NCI-H2196 treated with DMSO at 0.1 percent for 48 hours (cell line): ENCODE data around the gene OLFML2B.
"Not testable (repeated sequence)": the region's sequence is repeated elsewhere in the genome, so short reads cannot be mapped to it uniquely, and the experiment has no call there.

Experiments
- DNase-seq: peaks from one replicate; lab custom pipeline; 2025; ENCODE audit not compliant: unreplicated experiment; lab: John Stamatoyannopoulos, UW

The OLFML2B gene

DNA sequence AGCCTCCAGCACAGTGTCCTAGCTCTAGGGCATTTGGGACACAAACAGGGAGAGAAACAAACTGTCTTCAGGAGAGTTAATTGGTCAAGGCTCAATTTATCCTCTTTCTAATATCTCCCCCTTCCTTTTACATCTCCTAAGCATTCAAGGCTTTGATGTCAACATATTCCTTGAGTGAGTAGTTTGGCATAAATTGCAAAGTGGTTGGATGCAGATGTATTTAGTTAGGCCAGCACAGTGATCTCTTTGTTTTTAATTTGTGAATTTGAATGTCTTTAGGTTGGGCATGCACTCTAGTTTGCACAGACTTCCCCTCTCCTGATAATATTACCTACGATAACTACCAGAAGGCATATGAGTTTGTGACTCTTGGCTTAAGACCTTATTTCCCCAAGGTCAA lies 12.5 kb upstream of the OLFML2B start:
- no peak for DNase-seq

DNA sequence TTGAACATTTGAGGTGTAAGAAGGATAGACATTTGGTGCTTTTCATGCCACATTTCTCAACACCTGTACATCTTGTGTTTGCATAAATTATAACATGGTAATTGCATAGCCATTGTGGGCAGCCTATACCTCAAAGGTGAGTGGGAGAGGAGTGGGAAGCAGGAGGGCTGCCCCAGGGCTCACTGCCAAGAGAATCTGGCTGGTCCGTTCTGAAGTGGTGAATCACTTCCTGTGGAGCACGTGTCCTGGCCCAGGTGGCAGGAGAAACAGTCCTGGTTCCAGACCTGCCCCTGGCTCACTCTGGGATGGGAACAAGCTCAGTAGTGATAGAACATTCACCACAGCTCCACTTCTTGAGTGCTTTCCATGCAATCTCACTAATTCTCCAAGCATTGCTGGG lies 11.6 kb upstream of the OLFML2B start:
- no peak for DNase-seq

DNA sequence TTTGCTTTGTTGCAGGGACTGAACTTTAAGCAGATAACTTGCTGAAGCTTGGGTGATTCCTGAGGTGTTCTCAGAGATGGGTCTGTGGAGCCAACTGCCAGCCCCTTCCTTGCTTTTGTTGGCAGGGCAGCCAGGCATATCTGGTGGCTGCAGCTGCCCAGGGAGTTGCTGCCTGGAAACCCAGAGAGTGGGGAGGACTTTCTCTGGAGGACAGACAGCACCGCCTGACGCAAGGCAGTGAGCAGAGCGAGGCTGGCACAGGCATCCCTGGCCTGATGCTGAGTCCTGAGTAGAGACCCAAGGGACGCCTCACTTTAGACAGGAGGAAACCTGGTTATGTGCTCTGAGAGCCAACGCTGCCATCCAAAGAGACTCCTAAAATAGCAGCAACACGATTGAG lies 9.8 kb upstream of the OLFML2B start:
- DNase-seq: no peak

DNA sequence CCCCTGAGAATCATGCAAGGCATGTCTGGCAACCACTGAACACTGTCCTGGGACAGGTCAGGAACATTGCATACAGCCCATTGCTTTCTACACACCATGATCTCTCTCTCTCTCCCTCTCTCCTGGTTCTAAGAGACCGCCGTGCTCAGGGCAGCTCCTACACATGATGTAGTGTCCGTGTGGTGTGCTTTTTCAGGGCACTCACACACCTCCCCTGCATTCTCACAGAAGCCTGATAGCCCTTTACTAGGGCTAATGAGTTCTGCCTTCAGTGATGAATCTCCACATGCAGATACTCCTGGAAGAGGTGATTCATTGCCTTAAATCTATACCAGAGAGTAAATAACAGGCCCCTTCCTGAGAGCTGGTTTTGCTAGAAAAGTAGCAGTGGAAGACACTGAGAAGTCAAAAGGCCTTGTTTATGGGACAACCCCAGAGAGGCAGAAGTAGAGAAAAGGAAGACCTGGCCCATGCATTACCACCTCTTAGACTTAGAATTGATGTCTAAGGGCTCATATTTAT lies 7.2 kb upstream of the OLFML2B start:
- DNase-seq: no peak

DNA sequence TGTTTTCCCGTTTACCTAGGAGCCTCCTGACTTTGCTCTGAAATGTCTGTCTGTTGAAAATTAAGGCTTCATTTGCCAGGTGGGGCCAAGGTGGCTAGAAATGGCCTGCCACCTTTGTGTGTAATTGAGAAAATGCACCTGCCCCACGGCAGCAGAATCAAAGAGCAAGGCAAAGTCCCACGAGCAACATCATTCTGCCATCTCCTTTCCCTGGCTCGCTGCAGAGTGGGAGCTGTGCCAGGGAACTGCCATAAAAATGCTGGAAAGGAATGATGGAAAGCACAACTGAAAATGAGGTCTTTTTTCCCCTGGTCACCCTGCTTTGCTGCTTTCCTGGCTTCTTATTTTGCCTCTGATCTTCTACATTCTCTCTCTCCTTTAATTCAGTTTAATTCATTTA lies 5.5 kb upstream of the OLFML2B start:
- no peak for DNase-seq

DNA sequence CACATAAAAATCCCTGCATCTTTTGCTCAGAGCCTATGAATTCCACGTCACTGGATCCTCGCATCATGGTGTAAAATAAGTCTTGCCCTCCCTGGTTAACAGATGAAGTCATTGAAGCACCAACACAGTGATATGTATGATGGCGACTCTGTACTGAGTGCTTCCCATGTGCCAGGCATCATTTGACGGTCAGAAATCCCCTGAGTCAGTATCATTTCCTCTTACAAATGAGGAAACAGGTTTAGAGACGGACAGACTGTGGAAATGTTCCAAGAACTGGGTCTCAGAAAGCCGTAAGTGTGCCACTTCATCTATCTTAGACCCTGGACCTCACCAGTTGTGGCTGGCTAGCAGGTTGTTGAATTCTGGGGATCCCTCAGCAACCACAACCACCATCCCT lies 5.1 kb upstream of the OLFML2B start:
- no peak for DNase-seq

DNA sequence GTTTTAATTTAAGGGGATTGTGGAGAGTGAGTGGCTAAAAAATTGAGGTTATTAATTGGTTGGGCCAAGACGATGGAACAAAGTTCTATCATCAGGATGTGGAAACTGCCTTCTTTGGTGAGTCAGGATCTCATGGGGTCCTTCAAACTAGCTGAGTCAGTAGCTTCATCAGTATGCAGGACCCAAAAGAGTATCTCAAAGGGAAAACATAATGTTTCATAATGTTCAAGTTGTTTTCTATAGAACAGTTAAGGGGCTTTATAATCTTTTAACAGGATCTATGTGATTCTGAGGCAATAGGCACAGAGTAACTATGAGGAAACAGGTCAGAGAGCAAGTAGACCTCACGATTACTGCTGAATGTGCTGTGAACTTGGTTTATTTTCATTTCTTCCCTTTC lies 3.2 kb upstream of the OLFML2B start:
- DNase-seq: no peak

DNA sequence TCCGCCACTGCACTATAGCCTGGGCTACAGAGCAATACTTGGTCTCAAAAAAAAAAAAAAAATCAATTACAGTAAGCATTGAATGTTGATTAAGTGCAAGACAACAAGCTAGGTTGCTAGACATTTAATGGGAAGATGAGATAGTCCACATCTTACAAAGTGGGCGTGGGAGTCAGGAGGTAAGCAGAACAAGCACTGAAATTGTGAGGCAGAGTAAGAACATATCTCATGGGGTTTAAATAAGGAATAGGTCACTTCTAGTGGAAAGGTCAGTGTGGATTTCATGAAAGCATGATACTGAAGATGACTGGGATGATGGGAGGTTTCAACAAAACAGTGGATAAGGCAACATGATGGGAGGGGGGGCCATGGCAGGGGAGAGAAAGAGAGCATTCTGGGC lies 1.9 kb upstream of the OLFML2B start:
- DNase-seq: no peak

DNA sequence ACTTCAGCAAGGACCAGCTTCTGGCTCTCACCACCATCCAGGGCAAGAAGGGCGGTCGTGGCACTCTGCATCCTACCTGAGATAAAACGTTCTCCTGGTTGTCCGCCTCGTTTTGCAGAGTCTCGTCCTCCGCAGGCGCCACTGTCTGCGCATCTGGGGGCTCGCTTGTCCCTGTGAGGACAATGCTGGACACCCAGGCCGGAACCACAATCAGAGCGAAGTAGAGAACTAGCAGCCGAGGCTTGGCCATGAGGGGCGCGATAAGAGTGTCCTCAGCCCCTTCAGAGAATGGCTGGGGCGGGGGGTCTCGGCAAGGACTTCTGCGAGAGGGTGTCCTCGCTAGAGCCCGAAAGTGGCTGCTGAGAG lies 505 bp downstream of the OLFML2B start:
- DNase-seq: no peak

DNA sequence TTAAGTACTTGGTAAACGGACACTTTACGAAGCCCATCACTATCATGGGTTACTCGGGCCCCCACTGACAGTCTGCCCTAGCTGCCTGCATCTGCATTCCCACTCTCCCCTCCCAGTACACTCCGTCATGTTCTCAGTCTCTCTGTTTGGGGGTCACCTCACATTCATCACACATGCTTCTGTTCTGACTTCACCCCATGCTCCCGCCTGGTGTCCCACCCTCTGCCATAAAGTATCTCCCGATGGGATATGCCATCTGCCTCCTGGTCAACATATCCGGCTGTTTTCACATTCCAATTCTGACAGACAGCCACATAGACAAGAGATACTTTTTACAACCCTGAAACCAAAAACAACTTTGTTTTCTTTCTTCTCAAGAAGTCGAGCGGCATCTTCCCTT lies 1.0 kb downstream of the OLFML2B start:
- DNase-seq: no peak

DNA sequence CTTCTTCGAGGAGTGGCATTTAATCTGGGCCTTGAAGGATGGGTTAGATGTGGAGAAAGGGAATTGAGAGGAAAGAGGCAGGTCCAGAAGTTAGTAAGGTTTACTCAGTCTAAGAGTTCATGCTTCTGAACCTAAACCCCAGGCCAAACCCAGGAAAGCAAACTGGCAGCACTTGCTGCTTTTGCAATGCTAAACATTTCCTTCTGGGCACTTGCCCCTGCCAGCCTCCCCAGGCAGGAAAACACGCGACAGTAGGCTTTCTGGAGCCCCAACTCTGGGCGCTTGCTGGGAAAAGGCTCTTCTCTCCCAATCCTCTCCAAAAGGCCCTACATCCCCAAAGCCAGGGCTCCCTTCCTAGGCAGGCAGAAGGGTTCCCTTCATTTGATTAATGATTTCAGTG lies 2.5 kb downstream of the OLFML2B start:
- no peak for DNase-seq

DNA sequence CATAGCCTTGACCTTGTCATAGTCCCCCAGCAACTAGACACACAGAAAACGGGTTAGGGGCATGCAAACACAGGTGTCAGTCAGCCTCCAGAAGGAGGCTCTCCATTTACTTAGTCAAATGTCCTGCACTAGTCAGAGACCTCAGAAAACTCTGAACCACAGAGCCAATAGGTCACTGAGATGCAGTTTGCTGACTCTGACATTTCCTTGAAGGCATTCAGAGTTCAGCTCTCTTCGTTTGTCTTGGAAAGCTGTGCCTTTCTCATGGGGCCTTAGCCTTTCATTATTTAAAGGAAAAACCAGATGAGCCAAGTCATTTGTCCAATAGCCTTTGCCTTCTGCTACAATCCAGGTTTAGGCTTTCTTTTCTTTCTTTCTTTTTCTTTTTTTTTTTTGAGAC lies 3.5 kb downstream of the OLFML2B start:
- no peak for DNase-seq

DNA sequence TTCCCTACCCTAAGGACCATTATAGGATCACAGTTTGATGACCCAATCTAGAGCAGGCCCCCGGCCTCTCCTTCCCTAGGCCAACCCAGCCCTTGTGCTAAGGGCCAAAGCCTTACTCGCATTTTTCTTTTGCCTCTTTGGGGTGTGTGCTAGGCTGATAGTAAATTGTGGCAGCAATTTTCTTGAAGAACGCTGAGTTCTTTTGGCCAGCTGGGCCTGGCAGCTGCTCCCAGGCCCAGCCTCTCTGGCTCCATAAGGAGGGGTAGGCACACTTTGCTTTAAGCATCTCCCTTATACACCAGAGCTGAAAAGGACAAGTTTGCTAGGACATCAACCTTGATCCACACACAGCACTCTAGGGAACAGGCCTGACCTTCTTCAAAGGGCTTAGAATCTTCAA lies 4.2 kb downstream of the OLFML2B start:
- no peak for DNase-seq

DNA sequence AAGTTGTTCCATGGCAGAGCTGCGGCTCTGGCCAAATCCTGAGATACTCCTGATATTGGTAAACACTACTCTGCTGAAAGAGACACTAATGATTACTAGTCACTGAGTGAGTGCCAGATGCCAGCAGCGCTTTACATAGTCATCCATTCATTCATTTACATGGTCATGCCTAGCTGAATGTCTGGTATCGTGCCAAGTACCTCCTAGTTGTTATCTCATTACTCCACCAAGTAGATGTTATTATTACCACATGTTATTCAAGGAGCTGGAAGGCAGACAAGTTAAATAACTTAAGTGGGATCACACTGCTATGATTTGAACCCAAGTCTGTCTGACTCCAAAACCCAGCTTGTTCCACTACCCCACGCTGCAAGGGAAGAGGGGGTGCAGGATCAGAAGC lies 4.7 kb downstream of the OLFML2B start:
- peak; percentile 77 for DNase-seq

DNA sequence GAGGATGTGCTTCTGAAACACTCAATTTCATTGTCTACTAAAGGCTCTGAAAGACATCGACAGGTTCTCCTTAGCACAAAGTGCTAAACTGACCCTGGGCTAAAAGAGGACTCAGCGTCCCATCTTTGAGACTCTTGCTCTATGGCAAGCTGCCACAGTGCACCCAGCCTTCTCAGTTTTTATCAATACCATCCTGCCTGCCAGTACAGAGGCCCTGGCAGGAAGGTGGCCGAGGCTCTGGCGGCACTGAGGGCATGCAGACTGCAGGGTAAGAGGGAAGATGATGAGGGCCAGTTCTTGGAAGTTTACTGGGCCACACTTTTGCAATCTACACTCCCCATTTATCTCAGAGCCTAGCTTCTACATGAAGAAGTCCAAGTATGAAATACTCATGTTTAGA lies 5.3 kb downstream of the OLFML2B start:
- no peak for DNase-seq

DNA sequence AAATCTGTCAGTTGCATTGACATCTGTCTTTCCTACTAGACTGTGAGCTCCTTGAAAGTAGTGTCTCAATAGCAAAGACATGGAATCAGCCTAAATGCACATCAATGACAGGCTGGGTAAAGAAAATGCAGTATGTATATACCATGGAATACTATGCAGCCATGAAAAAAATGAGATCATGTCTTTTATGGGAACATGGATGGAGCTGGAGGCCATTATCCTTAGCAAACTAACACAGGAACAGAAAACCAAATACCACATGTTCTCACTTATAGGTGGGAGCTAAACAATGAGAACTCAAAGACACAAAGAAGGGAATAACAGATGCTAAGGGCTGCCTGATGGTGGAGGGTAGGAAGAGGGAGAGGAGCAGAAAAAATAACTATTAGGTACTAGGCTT lies 5.9 kb downstream of the OLFML2B start:
- DNase-seq: not testable (repeated sequence)

DNA sequence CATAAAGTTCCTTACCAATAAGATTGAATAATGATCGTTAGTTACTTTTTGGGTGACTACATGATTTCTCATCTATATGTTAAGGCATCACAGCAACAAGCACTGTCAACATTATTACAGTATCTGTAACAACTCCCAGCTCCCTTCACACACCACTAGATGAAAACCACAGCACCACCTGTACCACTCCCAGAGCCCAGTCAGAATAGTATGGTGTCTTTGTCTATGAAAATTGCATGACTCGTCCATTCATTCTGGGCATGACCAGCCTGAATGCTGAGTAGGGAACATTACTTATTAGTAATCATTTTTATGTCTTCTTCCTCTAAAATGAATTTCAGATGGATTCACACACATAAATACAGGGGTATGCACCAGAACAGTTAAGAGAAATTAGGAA lies 7.0 kb downstream of the OLFML2B start:
- DNase-seq: no peak

DNA sequence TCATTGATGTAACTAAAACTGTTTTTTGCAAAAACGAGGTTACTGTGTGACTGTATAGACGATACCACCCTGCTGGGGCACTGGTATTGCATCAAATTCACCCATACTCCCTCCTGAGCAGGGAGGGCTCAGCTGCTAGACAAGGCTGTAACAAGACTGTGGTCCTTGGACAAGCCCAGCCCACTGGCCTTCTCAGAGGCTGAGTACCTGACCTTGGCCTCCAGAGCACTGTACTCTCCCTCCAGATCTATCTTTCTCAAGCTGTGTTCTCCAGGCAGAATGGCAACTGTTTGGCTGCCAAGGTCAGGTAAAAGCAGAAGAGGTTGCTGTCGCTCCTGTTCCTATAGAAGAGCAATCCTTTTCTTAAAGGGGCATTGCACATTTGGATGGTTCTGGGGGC lies 8.5 kb downstream of the OLFML2B start:
- no peak for DNase-seq

DNA sequence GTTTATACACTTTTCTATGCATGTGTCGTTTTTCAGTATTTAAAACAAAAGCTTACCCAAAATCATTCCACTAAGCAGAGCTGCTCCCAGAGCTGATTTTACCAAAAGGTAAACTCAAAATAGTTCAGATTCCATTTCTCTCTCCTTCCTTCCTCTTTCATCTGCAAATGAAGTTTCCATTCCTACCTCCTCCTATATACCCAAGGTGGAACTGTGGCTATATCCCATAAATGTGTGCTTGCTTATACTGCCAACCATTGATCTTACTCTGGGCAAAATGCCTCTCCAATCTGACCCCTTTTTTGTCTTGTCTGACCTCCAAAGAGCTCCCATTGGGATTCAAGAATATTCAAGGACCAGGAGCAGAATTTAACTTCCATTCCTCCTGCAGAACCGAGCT lies 9.5 kb downstream of the OLFML2B start:
- no peak for DNase-seq

DNA sequence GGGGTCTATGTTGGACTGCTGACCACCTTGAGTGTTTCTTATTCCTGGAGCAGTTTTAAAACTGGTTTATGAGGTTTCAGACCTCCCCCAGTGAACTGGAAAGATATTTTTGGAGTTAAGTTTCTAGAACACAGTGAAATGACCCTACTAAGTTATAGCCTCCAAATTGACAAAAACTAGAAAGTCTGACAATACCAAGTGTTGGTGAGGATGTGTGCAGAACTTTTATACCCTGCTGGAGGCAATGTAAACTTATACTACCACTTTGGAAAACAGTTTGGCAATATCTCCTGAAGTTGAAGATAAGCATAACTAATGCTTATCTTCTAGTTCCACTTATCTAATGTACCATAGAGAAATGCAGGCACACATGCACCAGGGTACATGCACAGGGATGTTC lies 10.4 kb downstream of the OLFML2B start:
- DNase-seq: no peak

DNA sequence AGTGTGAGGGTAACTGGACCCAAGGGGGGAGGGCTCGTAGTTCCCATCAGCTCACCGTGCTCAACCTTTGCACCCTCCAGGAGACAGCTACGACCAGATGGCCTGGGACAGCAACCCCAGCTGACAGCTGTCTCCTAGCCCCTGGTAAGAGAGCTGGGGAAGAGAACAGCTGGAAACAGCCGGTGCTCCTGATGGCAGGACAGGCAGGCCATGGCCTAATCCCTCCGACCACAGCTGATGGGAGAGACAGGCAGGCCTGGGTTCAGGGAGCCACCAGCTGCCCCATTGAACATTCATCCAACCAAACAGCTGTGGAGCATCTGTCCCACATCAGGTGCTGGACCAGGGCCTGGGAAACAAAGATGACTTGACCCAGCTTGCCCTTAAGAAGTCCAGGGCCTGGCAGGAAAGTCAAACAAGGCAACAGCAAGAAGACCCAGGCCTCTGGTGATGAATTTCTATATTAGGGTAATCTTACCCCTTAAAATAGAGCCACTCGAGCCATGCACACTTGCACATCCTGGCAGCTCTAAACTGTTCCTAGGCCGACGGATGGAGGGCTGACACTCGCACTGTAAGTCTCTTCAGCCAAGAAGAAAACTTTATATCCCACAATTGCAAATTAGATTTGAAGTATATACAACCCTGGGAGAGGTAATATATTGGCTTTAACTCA lies 12.2 kb downstream of the OLFML2B start:
- DNase-seq: no peak

DNA sequence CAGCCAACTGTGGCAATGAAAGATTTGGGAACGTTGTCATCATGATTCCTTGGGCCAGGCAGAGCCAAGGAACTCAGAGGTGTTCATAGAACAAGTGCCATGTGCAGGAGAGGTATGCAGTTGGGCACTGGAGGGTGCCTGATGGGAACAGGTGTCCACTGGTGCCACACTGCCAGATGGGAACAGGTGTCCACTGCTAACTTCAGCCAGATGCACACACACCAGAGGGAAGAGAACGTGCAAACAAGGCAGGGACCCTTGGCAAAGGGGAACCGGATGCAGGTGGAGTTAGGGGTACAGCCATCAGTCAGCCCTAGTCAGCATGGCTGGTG lies 13.5 kb downstream of the OLFML2B start:
- no peak for DNase-seq

DNA sequence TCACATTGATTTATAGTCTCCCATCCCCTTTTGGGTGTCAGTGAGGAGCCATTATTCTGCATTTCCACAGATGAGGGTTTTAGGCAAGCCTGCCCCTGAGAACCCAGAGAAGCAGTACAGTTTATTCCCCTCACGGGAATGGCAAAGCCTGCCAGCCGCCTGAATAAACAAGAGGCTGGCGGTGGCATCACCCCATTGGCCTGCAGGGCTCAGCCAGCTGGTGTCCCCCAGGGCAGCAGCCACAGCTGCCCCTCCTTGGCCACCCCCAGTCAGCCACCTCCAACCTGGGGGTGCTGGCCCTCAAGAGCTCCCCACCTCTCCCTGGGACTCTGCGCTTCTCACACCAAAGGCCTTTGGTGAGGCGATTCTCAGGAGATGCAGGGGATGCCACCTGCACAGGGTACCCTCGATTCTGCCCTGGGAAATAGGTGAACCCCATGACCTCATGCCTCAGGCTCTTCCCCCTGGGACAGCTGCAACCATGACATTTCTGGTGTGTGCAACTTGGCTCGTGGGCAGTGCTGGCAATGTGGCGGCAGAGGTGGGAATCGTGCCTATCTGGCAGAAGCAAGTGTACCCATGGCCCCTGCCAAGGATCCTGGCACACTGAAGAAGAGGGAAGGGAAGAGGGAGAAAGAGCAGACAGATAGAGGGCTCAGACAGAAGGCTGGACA lies 14.0 kb downstream of the OLFML2B start:
- no peak for DNase-seq
